Stimulated activated naive CD8-positive, alpha-beta T cell treated with anti-CD3 and anti-CD28 coated beads, Interleukin-15, Interleukin-2, amounts not matched to agents 100 ng/mL and 50 ng/mL, for 24 hours (primary cell): ENCODE measurements around the gene GADD45GIP1.

Source experiments
- H3K27ac Mint-ChIP-seq: one replicate; pipeline ENCODE4 v1.8.0; 2021; ENCODE audit warnings: mild to moderate bottlenecking, mixed read lengths
- H3K27me3 Mint-ChIP-seq: one replicate; pipeline ENCODE4 v1.8.0; 2021; ENCODE audit warnings: mixed read lengths
- H3K36me3 Mint-ChIP-seq: one replicate; pipeline ENCODE4 v1.8.0; 2021; ENCODE audit warnings: low read depth, mixed read lengths
- H3K4me1 Mint-ChIP-seq: one replicate; pipeline ENCODE4 v1.8.0; 2021; ENCODE audit warnings: low read depth, mixed read lengths
- H3K4me3 Mint-ChIP-seq: one replicate; pipeline ENCODE4 v1.8.0; 2021; ENCODE audit warnings: mild to moderate bottlenecking, mixed read lengths
- H3K9me3 Mint-ChIP-seq: one replicate; pipeline ENCODE4 v1.8.0; 2021; ENCODE audit warnings: mixed read lengths

GADD45GIP1 gene

DNA sequence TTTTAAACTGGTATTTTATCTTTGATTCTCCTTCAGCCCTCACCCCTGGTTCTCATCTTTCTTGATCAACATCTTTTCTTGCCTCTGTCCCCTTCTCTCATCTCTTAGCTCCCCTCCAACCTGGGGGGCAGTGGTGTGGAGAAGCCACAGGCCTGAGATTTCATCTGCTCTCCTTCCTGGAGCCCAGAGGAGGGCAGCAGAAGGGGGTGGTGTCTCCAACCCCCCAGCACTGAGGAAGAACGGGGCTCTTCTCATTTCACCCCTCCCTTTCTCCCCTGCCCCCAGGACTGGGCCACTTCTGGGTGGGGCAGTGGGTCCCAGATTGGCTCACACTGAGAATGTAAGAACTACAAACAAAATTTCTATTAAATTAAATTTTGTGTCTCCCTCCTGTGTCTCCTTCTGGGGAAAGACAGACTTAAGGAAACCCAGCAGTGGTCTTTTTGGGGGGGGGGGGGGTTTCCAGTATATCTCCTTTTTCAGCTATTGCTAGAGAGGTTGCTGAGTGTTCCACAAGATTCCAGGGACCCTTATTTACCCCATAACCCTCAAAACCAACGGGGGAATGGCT lies 12.8 kb downstream of the GADD45GIP1 start:
- H3K4me3 Mint-ChIP-seq, result peak overlapping the region; percentile 93
- no peaks in the 10 kb centered on the region for H3K27me3 Mint-ChIP-seq

DNA sequence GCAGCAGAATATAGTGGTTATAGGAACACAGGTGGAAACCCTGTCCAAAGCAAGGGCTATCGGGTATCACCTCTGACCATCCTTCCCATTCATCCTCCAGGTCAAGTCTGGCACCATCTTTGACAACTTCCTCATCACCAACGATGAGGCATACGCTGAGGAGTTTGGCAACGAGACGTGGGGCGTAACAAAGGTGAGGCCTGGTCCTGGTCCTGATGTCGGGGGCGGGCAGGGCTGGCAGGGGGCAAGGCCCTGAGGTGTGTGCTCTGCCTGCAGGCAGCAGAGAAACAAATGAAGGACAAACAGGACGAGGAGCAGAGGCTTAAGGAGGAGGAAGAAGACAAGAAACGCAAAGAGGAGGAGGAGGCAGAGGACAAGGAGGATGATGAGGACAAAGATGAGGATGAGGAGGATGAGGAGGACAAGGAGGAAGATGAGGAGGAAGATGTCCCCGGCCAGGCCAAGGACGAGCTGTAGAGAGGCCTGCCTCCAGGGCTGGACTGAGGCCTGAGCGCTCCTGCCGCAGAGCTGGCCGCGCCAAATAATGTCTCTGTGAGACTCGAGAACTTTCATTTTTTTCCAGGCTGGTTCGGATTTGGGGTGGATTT lies 13.5 kb downstream of the GADD45GIP1 start:
- no peaks in the 10 kb centered on the region for H3K9me3 Mint-ChIP-seq
- peaks cover 86% of the 10 kb centered on the region for H3K4me1 Mint-ChIP-seq
- H3K36me3 Mint-ChIP-seq, result peaks cover 91% of the 10 kb centered on the region
- H3K4me3 Mint-ChIP-seq, result peak overlapping the region; percentile 51
- no peaks in the 10 kb centered on the region for H3K27me3 Mint-ChIP-seq
- peak overlapping the region; percentile 65 for H3K27ac Mint-ChIP-seq

More for the DNA sequence above, 12.8 kb downstream of the GADD45GIP1 start:
- Mint-ChIP-seq H3K36me3 (peaks cover 86% of the 10 kb centered on the region), H3K27ac (peak overlapping the region; percentile 88), H3K9me3 (no peaks in the 10 kb centered on the region), H3K4me1 (peaks cover 82% of the 10 kb centered on the region)

DNA sequence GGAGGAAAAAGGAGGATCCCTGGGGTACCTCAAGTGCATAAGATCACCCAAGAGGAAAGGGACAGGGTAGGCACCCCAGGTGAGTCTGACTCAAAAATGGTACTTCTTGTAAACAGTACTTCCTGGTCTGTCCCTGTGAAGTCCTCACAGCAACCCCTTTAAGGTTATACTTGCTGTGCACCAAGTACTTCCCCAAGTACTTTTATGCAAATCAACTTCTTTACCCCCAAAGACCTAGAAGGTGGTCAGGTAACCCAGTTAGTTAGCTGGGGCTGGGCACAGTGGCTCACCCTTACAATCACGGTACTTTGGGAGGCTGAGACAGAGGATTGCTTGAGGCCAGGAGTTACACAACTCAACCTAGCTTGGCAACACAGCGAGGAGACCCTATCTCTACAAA lies 16.1 kb downstream of the GADD45GIP1 start:
- Mint-ChIP-seq H3K4me1 (peaks cover 88% of the 10 kb centered on the region), H3K4me3 (peak overlapping the region; percentile 99), H3K27ac (peak overlapping the region; percentile 97), H3K9me3 (no peaks in the 10 kb centered on the region), H3K36me3 (peaks cover 75% of the 10 kb centered on the region), H3K27me3 (no peaks in the 10 kb centered on the region)

DNA sequence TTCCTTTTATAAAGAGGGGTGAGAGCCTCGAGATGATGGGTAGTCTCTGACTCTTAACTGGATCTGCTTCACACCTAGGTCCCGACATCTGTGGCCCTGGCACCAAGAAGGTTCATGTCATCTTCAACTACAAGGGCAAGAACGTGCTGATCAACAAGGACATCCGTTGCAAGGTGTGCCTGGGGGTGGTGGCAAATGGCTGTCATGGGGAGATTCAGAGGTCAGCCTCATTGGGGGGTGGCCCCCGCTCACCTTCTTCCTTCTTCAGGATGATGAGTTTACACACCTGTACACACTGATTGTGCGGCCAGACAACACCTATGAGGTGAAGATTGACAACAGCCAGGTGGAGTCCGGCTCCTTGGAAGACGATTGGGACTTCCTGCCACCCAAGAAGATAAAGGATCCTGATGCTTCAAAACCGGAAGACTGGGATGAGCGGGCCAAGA lies 17.0 kb downstream of the GADD45GIP1 start:
- H3K4me3 Mint-ChIP-seq, result peak overlapping the region; percentile 99
- no peaks in the 10 kb centered on the region for H3K9me3 Mint-ChIP-seq
- peaks cover 68% of the 10 kb centered on the region for H3K36me3 Mint-ChIP-seq
- peak overlapping the region; percentile 97 for H3K27ac Mint-ChIP-seq
- no peaks in the 10 kb centered on the region for H3K27me3 Mint-ChIP-seq
- peaks cover 82% of the 10 kb centered on the region for H3K4me1 Mint-ChIP-seq

DNA sequence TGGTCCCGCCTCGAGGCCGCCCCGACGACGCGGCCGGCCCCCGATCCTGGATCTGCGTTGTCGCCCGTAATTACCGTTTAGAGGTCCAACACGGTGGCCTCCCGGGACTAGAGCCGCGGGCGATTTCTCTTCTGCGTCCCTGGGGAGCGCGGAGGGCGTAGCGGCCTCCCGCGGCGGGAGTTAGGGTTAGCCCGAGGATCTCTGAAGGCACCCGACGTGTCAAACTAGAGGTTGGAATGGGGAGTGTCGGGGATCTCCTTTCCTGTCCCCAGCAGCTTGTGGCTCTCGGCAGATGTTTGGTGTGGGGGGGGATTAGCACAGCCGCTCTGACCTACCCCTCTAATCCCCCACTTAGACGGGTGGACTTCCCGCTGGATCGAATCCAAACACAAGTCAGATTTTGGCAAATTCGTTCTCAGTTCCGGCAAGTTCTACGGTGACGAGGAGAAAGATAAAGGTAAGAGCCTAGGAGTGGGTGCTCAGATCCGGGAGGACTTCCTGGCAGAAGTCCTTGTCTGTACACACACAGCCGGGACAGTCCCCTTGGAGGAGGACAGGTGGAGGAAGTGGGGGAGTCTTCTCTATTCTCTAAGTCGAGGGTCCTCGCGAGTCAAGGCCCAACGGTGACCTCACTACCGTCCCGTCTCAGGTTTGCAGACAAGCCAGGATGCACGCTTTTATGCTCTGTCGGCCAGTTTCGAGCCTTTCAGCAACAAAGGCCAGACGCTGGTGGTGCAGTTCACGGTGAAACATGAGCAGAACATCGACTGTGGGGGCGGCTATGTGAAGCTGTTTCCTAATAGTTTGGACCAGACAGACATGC lies 18.0 kb downstream of the GADD45GIP1 start:
- Mint-ChIP-seq H3K27ac (peak overlapping the region; percentile 97), H3K36me3 (peaks cover 58% of the 10 kb centered on the region), H3K4me1 (peaks cover 75% of the 10 kb centered on the region), H3K27me3 (no peaks in the 10 kb centered on the region), H3K4me3 (peak overlapping the region; percentile 99), H3K9me3 (no peaks in the 10 kb centered on the region)

DNA sequence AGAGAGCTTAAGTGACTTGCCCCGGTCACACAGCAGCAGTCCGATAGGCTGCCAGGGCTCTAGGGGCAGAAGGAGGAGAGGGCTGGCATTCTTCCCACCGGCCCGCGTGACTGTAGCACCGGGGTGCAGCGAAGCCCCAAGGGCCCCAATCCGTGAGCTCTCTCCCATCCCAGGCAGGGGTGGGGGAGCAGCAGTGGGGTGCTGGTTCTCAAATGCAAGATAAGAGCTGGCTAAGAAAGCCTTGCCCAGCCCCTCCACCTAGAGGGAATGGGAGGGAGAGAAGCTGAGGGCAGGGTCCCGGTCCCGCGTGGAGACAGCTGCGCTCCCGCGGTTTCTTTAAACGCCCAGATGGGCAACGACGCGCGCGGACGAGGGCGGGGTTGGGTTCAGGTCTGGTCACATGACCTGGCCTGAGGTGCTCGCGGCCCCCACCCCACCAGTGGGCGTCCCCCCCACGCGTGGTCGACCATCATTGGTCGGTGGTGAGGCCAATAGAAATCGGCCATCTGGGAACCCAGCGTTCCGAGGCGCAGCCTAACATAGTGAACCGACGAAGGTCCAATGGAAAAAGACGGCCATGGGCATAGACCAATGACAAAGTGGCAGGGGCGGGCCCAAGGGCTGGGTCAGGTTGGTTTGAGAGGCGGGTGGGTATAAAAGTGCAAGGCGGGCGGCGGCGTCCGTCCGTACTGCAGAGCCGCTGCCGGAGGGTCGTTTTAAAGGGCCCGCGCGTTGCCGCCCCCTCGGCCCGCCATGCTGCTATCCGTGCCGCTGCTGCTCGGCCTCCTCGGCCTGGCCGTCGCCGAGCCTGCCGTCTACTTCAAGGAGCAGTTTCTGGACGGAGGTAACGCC lies 18.9 kb downstream of the GADD45GIP1 start, which contains the start of gene CALR:
Gene CALR, plus strand, starts transcription at position 683 of the 852 bp plus-strand sequence. Its CDS starts 71 bp downstream, at position 754.
- Mint-ChIP-seq H3K9me3 (no peaks in the 10 kb centered on the region), H3K27ac (peak within 1 kb of the TSS; percentile 97), H3K27me3 (no peaks in the 10 kb centered on the region), H3K4me3 (peak within 1 kb of the TSS; percentile 99), H3K36me3 (peaks cover 51% of the 10 kb centered on the region), H3K4me1 (peaks cover 73% of the 10 kb centered on the region)

DNA sequence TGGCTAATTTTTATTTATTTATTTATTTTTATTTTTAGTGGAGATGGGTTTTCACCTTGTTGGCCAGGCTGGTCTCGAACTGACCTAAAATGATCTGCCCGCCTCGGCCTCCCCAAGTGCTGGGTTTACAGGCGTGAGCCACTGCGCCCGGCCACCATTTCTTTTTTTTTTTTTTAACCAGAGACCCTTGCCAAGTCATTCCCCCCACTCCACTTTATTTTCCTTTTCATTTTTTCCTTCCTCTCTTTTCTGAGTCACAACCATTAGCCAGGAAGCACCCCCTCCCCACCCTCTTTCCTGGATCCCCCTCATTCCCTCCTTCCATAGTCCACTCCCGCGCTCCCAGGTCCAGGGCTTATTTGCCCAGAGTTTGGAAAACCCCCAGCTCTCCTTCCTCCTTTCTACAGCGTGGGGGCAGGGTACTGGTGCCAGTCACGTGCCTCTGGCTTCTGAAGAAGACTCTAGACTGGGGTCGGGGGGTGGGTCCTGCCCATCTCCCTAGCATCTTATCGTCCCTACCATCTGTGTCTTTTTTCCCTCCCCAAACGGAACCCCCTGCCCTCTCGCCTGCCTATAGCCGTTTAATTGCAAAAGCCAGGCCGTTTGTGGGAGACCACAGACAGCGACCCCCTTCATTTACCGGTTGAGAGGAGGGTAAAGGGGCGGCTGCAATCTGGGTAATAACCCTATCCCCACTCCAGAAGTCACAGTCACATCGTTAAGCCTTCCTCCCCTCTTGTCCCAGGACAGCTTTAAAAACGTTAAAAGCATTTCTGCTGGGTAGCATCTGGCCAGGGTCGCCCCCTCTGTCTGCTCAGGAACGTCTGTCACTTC lies 19.7 kb downstream of the GADD45GIP1 start:
- peaks cover 73% of the 10 kb centered on the region for H3K4me1 Mint-ChIP-seq
- H3K27ac Mint-ChIP-seq, result peak overlapping the region; percentile 97
- peaks cover 51% of the 10 kb centered on the region for H3K36me3 Mint-ChIP-seq
- no peaks in the 10 kb centered on the region for H3K27me3 Mint-ChIP-seq
- no peaks in the 10 kb centered on the region for H3K9me3 Mint-ChIP-seq
- peak overlapping the region; percentile 99 for H3K4me3 Mint-ChIP-seq

DNA sequence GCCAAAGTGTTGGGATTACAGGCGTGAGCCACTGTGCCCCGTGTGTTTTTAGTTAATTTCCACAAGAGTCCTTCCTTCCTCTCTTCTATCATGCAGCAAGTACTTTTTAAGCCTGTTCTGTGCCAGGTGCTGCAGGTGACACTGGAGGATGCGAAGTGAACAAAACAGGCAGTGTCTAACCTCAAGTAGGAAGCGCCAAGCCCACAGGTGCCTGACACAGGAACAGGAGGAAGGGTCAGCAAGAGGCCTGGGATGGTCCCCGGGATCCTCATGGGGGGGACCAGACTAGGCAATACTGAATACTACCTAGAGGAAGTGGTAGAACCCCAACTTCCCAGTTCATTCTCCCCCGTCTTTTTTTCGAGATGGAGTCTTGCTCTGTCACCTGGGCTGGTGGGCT lies 20.4 kb downstream of the GADD45GIP1 start:
- Mint-ChIP-seq H3K27ac (no peak overlapping the region), H3K4me1 (peaks cover 71% of the 10 kb centered on the region), H3K4me3 (no peak overlapping the region), H3K9me3 (no peaks in the 10 kb centered on the region), H3K36me3 (peaks cover 49% of the 10 kb centered on the region), H3K27me3 (no peaks in the 10 kb centered on the region)

DNA sequence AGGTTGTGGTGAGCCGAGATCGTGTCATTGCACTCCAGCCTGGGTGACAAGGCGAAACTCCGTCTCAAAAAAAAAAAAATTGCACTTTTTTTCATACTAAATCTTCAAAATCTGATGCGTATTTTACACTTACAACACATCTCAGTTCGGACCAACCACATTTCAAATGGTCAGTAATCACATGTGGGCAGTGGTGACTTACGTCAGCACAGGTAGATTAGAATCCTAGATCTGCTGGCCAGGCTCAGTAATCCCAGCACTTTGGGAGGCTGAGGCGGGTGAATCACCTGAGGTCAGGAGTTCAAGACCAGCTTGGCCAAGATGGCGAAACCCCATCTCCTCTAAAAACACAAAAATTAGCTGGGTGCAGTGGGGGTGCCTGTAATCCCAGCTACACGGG lies 22.0 kb downstream of the GADD45GIP1 start:
- H3K4me1 Mint-ChIP-seq, result peaks cover 63% of the 10 kb centered on the region
- H3K9me3 Mint-ChIP-seq, result no peaks in the 10 kb centered on the region
- peaks cover 45% of the 10 kb centered on the region for H3K36me3 Mint-ChIP-seq
- no peak overlapping the region for H3K4me3 Mint-ChIP-seq
- H3K27ac Mint-ChIP-seq, result no peak overlapping the region
- H3K27me3 Mint-ChIP-seq, result no peaks in the 10 kb centered on the region

DNA sequence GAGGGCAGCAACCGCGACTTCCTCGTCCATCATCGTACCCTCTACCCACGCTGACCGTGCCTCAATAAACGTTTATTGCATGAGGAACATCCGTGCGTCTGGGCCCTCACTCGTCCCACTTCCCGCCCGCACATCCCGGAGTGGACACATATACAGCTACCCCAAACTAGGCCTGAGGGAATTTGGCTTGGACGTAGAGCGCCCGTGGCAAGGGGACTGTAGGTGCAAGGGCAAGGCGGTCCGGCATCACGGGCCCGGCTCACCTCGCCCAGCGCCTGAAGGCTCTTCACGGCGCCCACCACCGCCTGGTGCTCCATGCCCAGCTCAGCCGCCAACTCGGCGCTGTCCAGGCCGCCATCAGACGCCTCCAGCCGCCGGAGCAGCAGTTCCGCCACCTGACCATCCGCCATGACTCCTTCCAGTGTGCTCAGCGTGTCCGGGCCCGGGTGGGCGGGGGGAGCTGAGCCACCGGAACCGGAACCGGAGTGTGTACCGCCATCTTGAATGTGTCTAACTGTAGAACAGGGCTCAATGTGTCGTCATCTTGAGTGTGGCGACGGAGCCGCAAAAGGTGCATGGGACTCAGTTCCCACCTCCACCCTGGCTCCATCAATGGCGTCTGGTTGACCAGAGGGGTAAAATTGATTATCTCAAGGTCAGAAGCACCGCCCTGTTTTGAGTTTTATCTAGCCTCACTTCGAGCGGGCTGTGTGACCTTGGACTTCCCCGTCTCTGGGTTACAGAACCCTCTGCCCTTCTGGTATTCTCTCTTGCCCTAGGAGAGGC lies 23.5 kb downstream of the GADD45GIP1 start, which contains the start of gene FARSA:
Gene FARSA, minus strand, starts transcription at position 425 of the 786 bp plus-strand sequence. Its CDS starts 15 bp downstream, at position 410.
- peak within 1 kb of the TSS; percentile 92 for H3K27ac Mint-ChIP-seq
- peak within 1 kb of the TSS; percentile 98 for H3K4me3 Mint-ChIP-seq
- peaks cover 40% of the 10 kb centered on the region for H3K36me3 Mint-ChIP-seq
- H3K27me3 Mint-ChIP-seq, result no peaks in the 10 kb centered on the region
- no peaks in the 10 kb centered on the region for H3K9me3 Mint-ChIP-seq
- H3K4me1 Mint-ChIP-seq, result peaks cover 50% of the 10 kb centered on the region

DNA sequence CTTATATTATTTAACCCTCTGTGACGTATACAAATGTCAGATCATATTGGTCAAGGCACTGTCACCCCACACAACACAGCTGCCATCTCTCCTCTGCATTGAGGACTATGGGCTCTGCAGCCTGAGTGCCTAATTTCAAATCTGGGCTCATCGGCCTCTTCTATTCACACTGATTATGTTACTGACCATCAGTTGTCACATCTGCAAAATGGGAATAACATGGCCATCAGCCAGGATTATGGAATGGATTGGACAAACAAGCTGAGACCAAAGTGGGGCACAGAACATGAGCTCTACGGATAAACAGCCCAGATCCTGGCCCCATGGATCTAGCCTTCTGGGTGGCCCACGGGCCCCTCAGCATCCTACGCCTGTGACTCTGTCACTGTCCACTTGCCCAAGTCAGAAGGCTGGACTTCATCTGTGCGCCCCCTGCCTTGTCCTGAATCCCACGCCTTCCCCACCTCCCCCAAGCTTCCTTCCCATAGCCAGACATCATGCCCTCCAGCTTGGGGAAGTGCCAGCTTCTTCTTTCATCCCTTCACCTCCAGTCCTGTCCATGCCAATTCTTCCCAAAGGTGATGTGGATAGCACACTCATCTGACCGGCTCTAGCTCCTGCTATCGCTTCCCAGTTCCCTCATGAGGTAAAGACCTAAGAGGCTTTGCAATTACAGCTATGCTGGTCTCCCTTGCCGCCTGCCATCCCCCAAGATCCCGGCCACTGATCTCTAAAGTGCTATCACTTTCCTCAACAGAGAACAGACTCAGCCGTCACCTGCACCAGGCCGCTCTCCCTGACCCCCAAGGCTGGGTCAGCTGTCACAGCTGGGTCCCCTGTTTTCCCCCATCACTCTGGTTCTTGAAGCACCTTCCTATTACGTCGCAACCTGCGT lies 24.4 kb downstream of the GADD45GIP1 start:
- peaks cover 42% of the 10 kb centered on the region for H3K36me3 Mint-ChIP-seq
- H3K4me3 Mint-ChIP-seq, result peak overlapping the region; percentile 98
- H3K9me3 Mint-ChIP-seq, result no peaks in the 10 kb centered on the region
- H3K27me3 Mint-ChIP-seq, result no peaks in the 10 kb centered on the region
- H3K4me1 Mint-ChIP-seq, result peaks cover 43% of the 10 kb centered on the region
- H3K27ac Mint-ChIP-seq, result peak overlapping the region; percentile 92

DNA sequence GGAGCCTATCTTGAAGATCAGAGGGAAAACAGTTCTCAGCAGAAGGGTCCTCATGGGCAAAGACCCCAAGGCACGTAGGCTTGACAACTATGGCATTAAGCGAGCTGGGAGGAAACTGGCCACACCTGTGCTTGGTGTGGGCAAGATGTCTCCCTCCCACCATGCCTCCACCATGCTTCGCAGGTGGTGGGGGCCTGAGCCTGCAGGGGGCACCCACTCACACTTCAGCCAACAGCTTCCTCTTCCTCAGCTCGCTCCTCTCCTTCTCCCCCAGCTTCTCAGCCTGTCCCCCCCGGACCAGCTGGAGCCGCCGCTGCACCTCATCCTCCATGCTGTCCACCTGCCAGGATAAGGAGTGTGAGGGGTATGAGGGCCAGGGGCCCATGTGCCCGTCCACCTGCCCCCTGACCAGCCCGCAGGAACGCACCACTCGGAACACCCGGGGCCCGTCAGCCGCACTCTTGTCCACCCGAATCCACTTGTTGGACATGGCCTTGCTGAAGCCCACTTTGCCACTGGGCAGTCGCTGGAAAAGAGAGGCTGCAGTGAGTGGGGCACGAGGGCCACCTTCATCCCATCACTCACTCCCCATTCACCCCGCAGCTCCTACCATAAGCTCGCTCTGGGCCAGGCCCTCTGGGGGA lies 26.9 kb downstream of the GADD45GIP1 start:
- H3K27ac Mint-ChIP-seq, result no peak overlapping the region
- no peaks in the 10 kb centered on the region for H3K27me3 Mint-ChIP-seq
- peaks cover 54% of the 10 kb centered on the region for H3K36me3 Mint-ChIP-seq
- H3K9me3 Mint-ChIP-seq, result no peaks in the 10 kb centered on the region
- H3K4me3 Mint-ChIP-seq, result no peak overlapping the region
- H3K4me1 Mint-ChIP-seq, result peaks cover 31% of the 10 kb centered on the region
